Hair follicular keratinocyte (primary cell): ENCODE data around the gene TMEM14A. TPM values are rescaled to one million over a fixed set of nuclear protein-coding genes. Genes with fewer than 3 reads are reported as not detected.

Experiments
- total RNA-seq: library from RNA; depleted of rRNA; stranded (reverse); fragments of >200 nt; gene quantifications from 2 replicates; pipeline ENCODE4 v1.2.3, GENCODE V29; 2015

Gene TMEM14A, protein sequence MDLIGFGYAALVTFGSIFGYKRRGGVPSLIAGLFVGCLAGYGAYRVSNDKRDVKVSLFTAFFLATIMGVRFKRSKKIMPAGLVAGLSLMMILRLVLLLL
- 31.9 and 40.2 TPM in 2 replicates for total RNA-seq

DNA sequence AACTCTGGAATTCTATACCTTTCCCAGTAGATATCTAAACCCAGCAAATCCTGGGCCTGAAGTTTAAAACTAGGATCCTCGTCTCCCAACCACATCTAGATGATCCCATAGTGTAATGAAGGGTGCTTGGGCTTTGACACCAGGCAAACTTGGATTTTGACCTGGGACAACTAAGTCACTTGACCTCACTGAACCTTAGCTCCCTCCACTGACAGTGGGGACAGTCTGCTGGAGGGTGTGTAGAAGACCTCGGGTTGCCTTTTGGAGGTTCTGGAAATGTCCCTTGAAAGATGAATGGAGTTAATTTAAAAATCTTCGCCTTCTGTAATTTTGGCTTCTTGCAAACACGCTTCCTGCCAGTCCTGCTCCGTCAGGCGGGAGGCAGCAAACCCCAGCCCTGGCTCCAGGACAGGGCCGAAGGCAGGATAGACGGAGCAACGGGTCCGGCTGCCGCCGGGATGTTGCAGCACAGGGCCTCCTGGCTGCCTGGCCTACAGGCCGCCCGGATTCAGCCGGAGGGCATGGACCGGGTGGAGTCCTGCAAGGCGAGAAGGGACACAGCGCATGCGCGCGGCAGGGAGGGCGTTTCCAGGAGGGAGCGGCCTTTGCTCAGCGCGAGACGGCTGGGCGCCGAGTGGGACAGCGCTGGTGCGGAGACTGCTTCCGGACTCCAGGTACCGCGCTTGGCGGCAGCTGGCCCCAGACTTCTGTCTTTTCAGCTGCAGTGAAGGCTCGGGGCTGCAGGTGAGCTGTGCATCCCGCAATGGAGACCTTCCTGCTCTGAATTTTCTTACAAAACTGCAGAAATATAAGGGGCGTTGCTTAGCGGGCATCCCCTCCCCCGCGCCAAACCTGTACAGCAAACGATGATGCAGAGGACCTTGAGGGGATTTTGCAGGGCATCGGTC lies at the start of gene TMEM14A:
TMEM14A (plus strand) TSS at position 612 of the 908 bp plus-strand sequence. CDS start 5,990 bp downstream, outside the sequence.

Other genes starting within 250 kb of the TMEM14A start
- gene TRAM2, start 94.1 kb upstream of the TMEM14A start, total RNA-seq, result 12.0 and 14.8 TPM in 2 replicates
- gene GSTA2, start 92.4 kb downstream of the TMEM14A start, total RNA-seq, result not detected in 2 replicates
- gene GSTA1, start 132.7 kb downstream of the TMEM14A start, total RNA-seq, result not detected in 2 replicates
- not detected in 2 replicates for gene GSTA5, start 169.7 kb downstream of the TMEM14A start, total RNA-seq
- not detected in 2 replicates for gene GSTA3, start 238.6 kb downstream of the TMEM14A start, total RNA-seq